Smooth muscle cell of the pulmonary artery (primary cell): ENCODE data around the gene MFSD1. TPM values are rescaled to one million over a fixed set of nuclear protein-coding genes. Genes with fewer than 3 reads are reported as not detected.

Experiments used
- total RNA-seq: library from RNA; depleted of rRNA; stranded (reverse); fragments of >200 nt; gene quantifications from 2 replicates; pipeline ENCODE4 v1.2.3, GENCODE V29; 2014

Gene MFSD1
- total RNA-seq: 115 and 127 TPM in 2 replicates

GRCh38 chr3:158801696-158802408 lies at the start of gene MFSD1:
TSS of gene MFSD1 (plus strand) at chr3:158802054. CDS start at chr3:158802153, 99 bp downstream.

Other genes starting within 250 kb of the MFSD1 start
- 8.5 and 9.6 TPM in 2 replicates for gene MLF1, start 230.9 kb upstream of the MFSD1 start, total RNA-seq
- 38.4 and 46.0 TPM in 2 replicates for gene GFM1, start 157.5 kb upstream of the MFSD1 start, total RNA-seq
- gene LXN, start 129.4 kb upstream of the MFSD1 start, total RNA-seq: 52.5 and 56.0 TPM in 2 replicates
- 8.0 and 10.9 TPM in 2 replicates for gene RARRES1, start 69.6 kb upstream of the MFSD1 start, total RNA-seq